NCI-H345 (cell line): ENCODE results near the gene SLC6A11.

Experiments
- DNase-seq: peaks from one replicate; lab custom pipeline; 2025; lab: John Stamatoyannopoulos, UW

The SLC6A11 gene

DNA sequence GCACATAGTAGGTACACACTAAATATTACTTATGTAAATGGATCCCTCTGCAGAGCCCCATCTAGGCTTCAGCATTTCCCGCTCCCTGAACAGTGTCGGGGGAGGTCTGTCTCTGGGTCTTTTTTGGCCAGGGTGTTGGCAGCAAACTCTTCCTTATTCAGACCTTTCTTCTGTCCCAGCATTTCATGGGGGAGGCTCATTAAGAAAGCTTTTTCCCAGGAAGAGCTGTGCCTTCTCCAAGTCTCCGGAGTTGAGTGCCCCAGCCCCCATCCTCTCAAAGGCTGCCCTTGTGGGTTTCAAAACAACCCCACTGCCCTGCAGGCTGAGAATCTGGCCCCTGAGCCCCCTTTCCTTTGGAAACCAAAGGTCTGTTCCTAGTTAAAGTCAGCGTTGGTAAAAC is 25.1 kb downstream of the SLC6A11 start:
- no peak for DNase-seq

DNA sequence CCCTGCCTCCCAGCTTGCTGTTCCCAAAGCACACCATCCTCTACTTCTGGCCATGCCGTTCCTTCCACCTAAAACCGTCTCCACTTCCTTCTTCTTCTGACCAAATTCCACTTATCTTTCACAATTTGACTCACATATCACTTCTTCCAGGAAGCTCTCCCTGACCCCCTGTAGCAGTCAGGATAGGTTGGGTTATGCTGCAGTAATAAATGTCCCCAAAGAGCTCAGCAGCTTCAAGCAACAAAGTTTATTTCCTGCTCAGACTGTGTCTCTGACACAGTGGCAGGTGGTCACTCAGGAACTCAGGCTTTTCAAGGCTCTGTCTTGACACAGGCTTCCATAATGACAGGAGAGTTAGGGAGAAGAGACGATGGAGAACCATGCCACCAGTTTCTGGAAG is 27.4 kb downstream of the SLC6A11 start:
- no peak for DNase-seq

DNA sequence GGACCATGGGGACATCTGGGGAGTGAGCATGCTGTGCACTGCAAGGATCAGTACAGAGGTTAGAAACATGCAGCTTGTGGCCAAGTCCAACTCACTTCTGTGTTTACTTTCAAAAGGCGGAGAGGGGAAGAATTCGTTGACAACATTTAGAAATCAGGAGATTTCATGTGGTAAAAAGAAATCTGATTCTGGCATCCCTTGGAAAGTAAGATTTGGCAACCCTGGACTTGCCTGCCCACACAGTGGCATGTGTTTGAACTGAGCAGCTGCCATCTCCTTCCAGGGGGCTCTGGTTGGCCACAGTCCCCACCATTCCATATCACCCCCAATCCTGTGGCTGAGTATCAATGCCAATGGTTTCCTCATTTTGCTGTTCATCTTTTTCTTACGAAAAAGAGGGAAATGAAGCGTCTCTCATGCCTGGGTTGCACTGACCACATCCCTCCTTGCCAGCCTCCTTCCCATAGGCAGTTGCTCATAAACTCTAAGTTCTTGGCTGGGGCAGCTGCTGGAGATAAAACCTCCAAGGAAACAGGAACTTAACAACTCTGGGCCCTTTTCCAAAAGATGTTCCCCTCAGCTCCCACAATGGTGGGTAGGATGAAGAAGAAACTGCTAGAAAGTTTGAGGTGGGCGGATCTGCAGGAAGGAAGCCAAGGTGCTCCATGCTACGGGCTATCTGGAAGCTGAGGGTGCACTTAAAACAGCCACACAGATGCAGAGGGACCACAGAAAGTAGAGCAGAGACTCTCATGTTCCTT is 29.2 kb downstream of the SLC6A11 start:
- DNase-seq = no peak

DNA sequence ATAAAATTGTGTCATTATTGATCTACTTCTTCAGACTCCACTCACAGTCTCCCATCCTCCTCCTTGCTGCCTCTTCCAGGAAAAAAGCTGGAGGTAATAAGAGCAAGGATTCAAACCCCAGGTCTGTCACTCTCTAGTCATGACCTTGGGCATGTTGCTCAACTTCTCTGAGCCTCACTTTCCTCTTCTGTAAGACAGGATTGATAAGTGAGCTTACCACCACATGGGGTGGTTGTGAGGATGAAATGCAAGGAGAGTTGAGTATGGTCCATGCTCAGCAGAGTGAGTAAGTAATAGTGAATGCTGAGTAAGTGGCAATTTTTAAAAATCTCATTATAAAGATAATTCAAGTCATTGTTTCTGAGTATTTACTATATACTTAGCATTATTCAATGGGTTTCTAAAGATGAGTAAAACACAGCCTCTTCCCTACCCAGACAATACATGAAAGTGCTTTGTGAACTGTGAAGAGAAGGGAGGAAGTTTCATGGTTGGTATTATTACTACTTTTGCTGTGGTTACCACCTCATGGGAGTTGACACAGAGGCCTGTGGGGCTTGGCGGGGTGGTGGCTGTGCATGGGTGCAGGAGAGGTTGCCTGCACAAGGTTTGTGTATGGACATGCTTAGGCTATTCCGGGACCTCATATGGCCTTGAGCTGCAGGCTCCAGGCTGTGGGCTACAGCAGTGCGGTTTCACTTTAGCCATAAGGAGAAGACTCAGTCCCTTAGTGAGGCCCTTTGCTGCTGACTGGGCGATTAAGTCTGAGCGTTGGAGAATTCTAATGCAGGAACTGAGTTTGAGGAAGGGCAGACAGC is 30.0 kb downstream of the SLC6A11 start:
- no peak for DNase-seq

DNA sequence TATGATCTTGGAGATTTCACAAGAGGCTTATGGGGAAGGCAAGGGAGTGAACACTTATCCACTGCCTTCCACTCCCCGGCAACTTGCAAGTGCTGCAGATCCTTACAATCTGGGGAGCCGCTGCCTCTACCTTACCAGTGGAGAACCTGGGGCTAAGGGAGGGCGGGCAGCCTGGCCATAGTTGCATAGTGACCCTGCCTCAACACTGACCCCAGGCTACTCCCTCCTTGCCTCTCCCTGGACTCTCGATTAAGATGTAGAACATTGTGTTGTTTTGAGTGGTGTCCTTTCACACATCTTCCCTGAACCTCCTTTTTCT is 30.6 kb downstream of the SLC6A11 start:
- DNase-seq = no peak

DNA sequence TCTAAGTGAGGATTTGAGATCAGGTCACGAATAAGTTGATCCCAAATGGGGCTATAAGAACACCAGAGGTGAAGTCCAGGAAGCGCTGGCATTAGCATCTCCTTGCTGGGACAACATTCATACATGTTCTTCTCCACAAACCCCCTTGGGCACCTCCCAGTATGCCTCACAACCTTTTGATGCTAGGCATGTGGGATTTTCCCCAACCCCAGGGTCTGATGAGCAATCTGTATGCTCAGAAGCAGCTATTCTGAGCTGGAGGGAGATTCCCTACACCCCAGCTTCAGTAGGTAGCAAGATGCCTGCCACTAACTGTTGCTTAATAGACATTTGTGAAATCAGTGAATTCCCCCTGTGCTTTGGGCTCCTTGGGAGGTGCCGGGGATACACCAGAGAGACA is 32.2 kb downstream of the SLC6A11 start:
- no peak for DNase-seq

DNA sequence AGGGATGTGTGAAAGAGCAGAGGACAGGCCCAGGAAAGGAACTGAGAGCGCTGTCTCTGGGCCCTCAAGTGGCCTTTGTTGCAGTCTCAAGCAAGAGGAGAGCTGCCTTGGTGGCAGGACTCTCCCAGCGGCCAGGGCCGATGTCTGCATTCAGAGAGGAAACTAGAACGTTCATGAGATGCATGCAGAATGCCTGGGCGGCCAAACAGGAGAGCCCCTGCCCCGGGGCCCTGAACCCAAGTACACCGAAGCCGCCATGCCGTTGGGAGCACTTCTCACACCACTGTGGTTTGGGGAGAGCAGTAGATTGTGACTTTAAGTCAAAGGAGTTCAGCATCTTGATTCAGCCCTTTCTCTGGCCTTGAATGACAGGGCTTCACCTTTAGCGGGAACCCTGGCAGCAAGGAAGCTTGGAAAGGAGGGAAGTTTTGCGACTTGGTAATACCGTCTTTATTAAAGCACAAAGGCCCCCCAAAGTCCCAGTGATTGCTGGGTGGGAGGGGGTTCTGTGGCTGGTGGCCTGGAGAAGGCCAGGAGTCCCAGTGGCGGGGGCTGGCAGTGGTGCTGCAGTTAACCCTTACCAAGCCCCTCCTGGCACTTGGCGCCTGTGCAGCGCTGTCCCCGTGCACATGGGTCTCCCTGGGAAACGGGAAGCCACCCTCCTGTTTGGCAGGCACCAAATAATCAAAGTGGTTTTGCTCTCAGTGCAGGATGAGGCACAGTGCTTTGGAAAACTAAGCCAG is 36.2 kb downstream of the SLC6A11 start:
- no peak for DNase-seq

DNA sequence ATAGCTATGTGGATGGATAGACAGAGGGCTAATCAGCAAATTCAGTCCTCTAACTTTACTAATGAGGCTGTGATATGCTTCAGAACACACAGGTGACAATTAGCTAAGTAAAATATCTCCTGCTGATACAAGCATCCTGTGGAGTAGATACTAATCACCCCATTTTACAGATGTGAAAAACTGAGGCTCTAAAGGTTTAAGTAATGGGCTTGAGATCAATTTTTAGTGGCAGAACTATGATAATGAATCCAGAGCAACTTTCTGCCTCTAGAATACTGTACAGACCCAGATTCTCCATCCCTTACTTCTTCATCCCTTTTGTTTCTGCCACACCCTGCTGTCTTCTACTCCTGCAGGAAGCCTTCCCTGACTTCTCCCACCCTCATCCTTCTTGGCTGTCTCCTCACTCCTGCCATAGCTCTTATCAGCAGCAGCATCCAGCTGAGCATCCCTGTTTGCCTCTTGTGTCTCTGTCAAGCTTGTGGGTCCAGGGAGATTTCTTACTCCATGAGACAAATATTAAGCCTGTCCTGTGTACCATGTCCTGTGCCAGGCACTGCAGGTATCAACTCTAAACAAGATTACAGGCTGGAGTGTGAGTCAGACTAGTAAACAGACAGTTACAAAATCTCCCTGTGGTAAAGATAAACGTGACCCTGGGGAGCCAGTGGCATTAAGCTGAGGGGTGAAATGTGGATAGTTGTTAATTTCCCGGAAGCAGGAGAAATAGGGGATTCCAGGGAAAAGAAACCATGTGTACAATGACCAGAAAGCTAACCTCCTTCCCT is 39.2 kb downstream of the SLC6A11 start:
- no peak for DNase-seq

DNA sequence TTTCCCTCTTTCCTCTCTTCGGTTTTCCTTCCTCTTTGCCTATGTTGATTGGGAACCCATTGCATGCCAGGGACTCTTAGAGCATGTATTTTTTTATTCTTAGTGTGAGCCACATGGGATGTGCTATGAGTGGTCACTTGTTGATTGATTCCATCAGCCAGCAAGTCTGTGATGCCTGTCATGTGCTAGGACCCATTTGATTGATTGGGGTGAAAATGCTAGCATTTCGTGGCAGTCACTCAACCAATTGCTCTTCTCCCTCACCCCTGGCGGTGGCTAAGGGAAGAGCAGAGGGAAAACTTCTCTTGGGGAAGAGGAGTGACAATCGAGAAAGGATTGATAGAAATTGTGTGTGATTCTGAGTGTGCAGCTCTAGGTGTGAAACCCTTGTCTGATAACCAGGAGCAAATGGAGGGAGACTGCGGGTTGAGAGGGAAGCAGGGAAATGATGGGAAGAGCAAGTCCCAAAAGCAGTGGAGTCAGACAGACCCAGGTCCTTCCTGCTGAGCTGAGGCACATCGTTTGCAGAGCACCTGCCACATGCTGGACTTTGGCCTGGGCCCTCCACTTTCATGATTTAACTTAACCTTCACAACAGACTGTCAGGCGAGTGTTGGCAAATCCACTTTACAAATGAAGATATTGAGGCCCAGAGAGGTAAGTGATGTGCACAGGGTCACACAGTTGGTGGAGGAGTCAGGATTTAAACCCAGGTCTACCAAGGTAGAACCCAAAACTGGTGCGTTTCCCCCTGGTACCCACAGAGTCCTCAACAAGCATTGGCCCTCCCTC is 40.0 kb downstream of the SLC6A11 start:
- no peak for DNase-seq

DNA sequence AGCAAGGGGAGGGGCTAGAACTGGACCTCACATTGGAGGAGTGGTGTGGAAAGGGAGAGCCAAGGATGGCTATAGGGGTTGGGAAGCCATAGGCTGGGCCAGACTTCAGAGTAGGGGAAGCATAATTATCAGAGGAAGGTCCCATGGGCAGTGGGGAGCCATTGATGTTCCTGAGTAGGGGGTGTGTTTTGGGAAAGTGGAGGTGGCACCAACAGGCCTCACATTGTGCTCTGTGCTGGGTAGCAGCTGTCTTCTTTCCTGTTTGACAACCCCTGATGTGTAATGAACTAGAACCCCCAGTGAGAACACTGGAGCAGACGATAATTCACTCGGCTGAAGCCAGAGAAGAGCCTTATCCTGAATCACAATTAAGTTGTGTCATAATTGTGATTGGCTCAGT is 41.2 kb downstream of the SLC6A11 start:
- peak; percentile 5 for DNase-seq

DNA sequence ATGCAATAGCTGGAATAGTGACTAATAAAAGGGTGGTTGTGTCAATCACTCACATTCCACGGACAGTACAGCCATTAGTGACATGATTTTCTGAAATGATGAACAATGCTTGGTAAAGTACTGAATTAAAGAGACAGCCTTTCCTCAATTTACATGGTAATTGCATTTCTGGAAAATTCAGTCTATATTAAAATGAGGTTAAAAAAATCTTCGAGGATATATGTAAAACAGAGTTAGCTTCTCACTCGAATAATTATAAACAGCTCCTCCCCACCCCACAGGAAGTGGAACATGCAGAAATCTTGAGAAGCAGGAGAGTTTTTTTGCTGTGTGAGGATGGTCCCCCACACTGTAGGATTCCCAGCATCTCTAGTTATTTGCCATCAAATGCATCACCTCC is 42.1 kb downstream of the SLC6A11 start:
- DNase-seq = no peak

DNA sequence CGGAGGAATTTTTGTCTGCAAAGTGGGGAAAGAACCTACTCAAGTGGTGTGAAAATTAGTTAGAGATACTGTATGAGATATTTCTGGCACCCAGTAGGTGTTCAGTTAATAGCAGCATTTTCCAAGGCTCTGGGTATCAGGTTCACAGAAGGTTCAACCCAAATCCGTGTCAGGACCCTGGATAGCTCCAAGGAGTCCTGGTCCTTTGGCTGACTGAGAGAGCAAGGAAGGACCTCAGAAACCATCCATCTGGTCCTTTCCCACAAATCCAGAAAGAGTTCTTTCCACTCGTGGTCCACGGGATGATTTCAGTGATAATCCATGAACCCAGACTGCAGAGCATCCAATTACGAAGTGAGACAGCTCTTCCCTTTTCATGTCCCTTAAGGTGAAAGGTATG is 51.4 kb downstream of the SLC6A11 start:
- DNase-seq = no peak

DNA sequence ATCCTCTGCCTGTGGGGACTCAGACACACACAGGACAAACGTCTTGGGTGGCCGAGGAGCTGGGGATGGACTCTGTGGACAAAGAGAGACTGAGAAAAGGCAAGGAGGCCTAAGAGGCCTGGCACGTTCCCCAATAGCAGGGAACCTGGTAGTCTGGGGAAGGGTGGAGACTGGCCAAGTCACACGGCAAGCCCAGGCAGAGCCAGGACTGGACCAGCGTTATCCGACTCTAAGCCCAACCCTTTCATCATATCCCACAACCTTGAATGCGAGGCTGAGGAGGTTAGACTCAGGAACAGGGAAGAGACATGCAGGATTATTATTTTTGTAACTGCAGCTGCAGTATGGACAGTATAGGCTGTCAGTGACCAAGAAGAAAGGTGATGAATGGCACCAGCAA is 53.4 kb downstream of the SLC6A11 start:
- no peak for DNase-seq

DNA sequence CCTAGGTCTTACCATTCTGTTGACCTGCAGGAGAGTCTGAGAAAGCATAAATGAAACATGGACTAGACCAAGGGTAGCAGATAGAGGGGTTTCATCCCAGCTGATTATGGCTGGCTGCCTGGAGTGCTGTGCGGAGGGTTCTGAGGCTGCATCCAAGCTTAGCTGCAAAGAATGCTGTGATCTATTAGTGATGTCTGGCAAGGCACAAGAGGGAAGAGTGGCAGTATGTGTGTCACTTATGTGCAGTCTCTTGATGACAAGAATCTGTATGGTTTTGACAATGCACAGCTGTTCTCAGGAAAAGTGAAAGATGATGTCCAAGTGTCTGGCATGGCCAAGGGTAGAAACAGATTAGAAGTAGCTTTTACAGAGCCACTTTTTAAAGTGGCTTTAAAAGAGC is 54.3 kb downstream of the SLC6A11 start:
- no peak for DNase-seq

DNA sequence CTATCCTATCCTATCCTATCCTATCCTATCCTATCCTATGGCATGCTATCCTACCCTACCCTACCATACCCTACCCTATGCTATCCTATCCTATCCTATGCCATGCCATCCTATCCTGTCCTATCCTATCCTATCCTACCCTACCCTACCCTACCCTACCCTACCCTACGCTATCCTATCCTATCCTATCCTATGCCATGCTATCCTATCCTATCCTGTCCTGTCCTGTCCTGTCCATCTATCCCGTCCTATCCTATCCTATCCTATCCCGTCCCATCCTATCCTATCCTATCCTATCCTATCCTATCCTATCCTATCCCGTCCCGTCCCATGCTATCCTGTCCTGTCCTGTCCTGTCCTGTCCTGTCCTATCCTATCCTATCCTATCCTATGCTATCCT is 57.4 kb downstream of the SLC6A11 start:
- DNase-seq = no peak

DNA sequence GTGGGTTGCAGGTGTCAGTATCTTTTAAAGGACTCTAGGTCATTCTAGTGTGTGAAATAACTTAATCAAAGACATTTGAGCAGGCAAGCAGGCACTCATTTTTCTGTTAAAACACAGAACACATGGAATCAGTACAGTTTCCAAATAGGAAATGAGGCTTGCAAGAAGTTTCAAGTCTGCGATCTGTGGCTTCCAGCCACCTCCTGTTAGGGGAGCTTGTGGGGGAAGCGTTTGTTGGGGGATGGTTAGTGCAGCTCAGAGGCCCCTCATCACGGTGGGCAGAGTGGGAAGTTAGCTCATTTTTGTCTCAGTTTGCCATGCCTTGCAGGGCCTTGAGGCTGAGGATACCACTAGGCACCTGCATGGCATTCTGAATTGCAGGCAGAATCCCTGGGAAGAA is 59.9 kb downstream of the SLC6A11 start:
- DNase-seq = no peak

DNA sequence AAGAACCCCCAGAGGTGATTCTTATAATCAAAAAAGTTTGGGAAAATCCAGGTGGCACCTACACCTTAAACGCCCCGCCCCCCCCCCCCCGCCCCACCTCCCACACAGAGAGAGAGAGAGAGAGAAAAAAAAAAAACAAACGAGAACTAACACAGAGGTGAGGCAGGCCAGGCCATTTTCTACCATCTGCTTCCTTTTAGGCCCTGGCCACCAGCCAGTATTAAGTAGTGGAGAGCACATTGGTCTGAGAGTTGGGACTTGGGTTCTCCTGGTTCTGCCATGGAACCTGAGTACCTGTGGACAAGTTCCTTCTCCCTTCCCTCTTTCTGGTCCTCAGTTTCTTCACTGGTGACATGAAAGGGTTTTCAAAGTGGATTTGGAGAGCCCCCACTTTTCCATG is 60.6 kb downstream of the SLC6A11 start:
- no peak for DNase-seq

DNA sequence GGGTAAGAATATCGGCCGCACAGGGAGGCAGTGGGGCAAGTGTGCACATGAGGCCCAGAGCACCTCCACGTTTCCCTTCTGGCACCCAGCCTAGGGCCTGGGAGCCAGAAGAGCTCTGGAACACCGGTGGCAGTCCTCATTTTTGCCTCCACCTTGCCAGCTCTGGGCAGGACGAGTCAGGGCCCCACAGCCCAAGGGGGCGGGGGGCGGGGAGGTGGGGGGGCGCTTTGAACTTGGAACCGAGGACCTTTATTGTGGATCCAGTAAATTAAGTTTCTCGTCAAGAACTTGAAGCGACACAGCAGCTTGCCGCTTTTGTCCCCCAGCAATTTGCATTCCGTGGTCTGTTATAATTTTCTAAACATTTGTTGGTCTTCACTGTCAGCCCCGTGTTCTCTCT is 66.8 kb downstream of the SLC6A11 start:
- no peak for DNase-seq

DNA sequence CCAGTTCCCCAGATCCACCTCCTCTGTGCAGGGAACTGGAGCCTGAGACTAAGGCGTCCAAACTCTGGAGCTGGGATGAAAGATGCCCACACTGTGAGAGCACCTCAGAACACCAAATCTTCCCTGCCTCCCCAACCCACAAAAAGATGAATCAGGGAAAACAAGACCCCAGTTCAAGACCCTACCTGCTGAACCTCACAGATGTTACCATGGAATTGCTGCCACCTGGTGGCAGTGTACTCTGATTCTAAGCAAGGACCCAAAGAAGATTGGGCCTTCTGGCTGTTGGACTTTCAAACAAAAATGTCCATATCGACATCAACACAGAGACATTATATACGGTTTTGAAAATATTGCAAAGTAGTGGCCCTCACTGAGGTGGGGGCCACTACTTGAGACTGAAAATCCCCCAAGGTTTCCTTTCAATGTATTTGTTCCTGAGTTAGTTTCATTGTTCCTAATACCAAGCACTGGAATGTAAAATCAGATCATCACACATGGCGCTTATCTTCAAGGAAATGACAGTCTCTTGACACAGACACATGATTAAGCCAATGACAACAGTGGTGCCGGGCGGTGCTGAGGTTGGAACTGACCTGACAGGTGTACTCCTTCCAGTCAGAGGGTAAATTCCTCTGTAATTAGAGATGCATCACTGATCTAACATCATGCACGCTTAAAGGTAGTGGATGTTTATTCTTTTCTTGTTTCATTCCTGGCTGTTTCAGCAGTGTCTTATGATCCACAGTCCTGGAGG is 67.6 kb downstream of the SLC6A11 start:
- peak; percentile 0 for DNase-seq

DNA sequence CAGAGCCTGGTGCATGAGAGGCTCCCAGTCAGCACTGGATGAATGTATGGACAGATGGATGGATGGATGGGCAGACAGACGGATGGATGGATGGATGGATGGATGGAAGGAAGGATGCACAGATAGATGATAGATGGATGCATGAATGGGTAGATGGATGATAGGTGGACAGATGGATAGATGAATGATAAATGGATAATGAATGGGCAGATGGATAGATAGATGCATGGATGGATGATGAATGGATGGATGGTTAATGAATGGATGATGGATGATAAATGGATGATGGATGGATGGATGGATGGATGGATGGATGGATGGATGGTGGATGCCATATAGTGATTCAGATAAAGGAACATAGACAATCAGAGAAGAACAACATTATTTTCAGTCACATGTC is 71.0 kb downstream of the SLC6A11 start:
- no peak for DNase-seq
